Iris pigment epithelial cell (primary cell): Measurements from ENCODE around the gene RREB1.

ENCODE experiments used
- DNase-seq: peaks from one replicate; pipeline ENCODE4 v3.0.0-alpha.2; 2011; ENCODE audit warnings: low read depth

Gene RREB1

DNA sequence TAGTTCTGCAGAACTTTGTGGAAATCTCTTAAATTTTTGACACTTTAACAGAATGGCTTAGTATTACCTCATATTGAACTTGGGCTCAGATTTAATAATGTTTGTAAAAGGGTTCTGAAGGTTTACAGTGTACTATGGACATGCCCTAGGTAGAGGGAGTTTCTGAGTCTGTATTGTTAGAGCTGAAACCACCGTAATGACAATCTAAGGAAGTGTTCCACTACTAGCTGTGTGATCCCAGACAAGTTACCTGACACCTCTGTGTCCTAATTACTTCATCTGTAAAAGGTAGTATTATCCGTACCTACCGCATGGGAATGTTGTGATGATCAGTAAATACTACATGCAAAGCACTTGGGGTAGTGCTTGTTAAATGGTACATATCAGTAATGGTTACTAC, 86.9 kb downstream of the RREB1 start:
- no peak for DNase-seq

DNA sequence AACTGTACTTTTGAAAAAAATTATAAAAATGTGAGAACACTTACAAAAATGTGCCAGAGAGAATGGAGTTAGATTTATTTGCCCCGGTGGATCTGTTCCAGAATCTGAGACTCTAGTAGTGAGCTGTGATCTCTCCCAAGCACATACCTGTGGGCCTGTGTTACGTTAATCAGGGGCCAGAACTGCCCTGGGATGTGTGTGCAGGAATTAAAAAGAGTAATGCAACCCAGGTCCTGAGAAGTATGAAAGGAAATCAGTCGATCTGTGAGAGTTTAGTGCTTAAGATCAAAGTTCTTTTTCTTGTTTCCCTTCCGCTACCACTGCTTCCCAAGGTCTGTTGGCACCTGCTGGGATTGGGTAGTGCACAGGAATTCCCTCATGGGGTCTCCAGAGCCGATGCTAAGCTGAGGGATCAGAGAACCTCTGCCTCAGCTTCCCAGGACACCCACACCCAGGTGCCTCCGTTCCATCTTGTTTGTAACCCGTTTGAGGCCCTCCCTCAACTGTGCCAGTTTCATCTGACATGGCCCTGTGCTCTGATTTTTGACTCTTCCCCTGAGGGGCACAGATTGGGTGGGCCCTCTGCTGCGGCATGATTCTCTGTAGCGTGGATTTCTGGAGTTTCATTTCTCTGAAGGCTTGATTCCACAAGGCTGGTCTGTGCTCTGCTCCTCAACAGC, 87.7 kb downstream of the RREB1 start:
- DNase-seq: no peak

DNA sequence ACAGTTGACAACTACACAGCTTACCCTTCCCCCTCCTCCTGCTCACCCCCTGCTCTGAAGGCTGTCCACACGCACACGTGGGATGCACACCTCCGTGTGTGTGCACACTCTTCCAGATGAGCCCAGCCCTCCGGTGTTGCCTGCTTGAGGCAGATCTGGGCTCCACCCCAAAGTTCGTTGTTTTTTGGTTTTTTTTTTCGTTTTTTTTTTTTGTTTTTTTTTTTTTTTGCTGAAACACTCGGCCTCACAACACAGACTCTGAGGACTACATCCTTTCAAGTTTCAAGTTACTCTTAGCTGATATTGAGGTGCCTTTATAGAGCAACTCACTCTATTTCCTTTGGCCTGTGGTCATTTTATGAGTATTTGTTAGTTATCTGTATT, 88.2 kb downstream of the RREB1 start:
- DNase-seq: no peak

DNA sequence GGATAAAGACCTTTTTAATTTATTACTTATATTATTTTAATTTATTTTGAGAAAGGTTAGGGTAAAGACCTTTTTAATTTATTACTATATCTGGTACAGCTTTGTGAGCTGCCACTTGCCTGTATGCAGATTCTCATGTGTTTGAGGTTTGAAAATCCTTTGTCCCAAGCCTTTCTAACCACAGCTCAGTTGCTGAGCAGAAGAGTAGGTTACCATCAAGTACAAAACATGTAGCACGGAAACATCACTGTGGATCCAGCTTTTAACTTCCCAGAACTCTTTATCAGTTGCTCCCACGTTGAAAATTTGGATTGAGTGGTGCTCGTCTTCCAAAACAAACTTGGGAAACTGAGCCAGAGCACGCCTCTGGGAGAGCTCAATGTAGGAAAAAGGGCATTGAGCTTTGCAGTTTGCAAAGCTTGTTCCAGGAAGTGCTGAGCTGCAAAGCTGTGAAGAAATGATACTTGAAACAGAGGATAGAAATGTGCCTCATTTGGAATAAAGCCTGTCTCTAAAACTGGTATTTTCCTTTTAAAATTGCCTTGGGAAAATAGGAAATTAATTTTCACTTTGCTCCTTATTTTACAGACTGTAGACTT, 89.0 kb downstream of the RREB1 start:
- DNase-seq: no peak

DNA sequence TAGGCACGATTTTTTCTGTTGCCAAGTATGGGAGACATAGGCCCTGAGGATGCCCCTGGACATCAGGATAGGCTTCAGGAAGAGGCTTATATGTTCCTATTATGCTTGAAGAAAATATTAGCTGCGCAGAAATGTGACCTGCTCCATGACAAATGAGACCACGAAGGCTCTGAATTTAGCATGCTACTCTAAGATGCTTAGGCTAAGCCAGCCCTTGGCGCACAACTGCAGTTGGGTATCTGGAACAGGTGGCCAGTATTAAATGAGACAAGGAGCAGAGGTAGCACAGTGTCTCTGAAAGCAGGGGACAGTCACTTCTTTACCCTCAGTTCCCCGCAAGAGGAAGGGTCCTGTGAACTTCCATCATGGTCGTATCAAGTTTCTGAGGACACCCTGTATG, 90.0 kb downstream of the RREB1 start:
- DNase-seq: no peak

DNA sequence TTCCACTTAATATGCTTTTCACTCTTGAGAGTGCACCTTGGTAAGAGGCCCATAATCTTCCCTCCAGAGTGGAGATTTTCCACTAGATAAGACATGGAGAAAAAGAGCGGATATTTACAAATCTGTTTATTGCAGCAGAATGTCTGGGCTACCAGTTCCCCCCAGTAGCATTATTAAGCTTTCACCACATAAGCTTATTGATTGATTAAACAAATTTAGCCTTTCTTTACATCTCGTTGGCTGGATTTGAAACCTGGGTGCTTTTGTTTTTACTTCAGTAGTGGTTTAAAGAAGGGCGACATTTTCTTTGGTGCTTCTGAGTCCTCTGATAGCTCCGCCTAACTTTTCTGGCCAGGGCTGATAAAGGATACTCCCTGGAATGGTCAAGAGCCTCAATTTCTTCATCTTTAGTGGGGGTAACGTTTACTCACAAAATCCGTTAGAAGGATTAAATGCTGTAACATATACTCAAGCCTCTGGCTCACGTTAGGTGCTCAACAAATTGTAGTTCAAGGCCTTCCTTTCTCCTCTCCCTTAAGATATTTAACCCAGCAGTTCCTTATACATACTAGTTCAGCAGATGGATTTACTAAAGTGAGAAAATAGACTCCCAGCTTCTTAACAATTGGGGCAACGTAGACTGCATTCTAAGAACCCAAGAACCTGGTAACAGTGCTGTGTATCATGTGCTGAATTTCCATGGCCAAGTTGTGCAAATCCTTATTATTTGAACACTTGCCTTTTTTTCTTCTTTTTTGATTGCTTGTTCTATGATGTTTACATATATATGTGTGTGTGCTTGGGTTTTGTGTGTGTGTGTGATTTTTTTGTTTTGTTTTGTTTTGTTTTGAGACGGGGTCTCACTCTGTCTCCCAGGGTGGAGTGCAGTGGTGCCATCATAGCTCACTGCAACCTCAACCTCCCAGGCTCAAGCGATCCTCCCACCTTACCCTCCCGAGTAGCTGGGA, 91.4 kb downstream of the RREB1 start:
- DNase-seq: no peak

DNA sequence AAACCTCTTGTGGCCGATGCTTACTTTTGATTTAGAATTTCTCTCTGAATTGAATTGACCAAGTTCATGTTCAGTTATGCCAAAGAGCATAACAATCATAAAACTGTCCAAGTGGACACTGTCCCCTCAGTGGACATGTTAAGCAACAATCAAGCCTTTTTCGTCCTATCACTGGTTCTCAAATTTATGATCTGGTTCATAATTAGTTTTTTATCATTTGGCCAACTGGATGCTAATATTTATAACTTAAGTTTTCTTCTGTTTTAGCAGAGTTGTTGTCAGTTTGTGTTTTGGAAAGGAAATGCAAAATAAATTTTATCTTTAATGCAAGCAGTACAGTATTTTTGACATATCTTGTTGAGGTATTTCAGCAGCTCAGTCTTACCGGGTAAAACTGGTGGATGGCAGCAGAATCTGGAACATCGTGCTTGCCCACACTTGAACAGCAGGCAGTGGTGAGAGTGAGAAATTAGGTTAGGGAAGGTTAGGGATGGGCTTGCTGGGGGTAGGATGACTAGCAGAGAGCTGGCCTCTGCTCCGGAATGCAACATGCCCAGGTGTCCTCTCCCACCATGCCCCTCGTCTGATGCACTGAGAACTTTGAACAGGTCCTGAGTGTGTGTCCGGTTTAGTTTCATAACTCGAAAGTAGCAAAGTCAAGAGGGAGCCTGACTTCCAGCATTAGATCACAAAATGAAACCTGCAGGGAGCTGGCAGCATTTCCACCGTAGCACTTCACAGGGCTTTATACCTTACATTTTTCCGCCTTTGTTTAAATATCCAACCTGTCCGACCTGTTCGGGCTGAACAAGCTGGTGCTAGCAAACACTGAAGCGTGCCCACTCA, 93.1 kb downstream of the RREB1 start:
- no peak for DNase-seq

DNA sequence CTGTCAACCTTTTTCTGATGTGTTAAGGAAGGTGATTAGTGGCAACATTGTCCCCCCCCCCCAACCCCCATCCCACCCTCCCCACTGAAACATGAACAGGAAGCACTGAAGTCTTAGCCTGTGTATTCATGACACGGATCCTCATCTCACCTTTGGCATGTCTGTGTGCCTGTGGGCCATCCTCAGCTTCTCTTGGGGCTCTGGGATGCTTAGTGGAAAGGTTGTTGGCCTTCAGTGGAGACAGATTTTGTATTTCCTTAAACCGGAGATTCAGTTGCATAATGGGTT, 93.6 kb downstream of the RREB1 start:
- no peak for DNase-seq

DNA sequence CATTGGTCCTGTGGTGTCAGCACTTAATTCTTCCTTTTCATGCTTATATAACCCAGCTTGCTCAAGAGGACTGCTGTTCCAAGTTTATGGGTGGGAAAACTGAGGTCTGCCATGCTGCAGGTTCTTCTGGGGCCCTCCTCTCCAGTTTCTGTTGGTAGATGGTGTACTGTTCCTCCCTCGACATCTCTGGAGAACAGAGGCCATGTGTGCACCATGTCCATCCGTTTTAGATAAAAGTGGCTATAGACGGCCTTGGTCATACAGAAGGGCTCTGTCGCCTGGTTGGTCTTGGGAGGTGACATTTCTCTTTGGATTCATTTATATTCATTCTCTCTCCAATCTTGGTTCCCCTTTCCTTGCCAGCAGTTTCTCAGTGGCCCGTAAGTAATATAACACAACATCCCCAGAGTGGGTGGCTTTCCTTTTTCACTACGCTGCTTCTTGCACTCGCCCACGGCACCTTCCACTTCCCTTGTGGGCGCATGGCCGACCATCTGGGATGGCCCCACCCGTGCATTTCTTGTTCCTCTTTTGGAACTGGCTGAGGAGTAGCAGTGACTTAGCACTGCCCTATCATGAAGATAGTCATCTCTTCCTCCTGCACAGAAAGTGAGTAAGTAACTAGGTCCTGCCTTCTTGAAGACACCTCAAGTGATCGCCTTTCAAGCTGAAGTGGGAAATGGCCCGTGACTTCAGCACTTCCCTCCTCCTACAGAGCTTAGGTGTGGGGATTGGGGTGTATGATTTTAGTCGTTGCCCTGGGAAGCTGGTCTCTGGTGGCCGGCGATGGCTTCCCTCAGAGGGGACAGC, 94.2 kb downstream of the RREB1 start:
- DNase-seq: no peak

DNA sequence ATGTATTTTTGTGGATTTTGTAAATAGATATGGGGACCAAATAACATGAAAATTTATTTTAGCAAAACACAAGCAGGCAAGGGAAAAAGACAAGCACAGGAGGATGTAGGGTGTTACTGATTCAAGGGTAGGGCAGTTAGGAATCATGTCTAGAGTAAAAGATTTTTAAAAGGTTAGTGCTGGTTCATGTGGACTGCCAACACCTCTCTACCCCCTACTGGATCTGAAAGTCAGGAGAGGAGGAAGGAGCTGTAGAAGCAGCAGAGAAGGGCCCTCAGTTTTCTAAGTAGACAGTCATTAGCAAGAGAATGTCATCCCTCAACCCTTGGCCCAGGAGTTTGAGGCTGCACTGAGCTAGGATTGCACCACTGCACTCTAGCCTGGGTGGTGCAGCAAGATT, 95.2 kb downstream of the RREB1 start:
- DNase-seq: no peak

DNA sequence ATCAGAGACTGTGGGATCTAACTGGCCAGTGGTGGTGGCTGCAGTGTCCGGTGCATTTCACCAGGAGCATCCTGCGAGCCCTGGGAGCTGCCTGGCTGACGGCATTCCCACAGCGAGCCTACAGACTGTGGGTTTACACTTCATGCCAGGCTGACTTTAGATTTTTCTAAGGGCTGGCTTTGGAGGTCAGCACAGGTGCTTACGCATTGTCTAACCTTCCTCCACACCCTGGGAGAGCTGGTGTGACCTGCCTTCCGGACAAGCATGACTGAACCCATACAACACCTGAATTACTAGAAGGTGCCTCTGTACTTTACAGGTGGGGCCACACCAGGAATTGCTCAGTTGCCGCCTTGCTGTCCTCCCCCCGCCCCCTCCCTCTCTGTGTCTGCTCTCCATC, 96.2 kb downstream of the RREB1 start:
- DNase-seq: no peak

DNA sequence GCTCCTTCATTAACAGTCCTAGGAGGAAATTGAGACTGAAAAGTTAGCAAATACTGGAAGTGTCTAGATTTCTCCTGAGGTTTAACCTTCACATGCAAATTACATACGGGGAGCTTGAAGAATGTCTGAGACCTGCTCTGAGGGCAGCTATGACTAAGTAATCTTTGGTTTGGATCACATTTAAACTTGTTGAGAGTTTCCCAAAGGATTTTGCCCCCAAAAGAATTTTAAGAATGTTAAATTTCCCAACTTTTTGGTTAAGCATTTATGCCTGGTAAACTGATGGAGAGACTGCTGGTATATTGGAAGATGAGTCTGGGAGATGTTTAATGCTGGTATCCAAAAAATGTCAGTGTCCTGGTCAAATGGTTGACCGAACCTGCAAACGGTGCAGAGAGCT, 97.0 kb downstream of the RREB1 start:
- no peak for DNase-seq

DNA sequence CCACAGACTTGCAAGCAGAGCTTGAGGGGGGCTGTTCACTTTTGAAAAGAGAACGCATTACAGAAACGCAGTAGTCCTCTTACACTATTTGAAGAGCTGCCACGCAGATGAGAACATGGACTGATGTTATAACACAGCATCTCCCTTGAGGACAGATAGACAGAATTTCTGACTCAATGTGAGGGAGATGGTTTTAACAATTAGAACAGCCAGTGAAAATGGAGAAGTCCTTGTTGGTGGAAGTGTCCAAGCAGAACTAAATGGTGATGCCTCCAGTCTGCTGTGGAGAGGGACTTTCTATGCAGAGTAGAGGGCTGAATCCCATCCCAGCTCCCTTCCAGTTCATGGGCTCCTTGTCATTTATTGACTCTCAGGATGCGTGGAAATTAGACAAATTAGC, 100.0 kb downstream of the RREB1 start:
- no peak for DNase-seq

DNA sequence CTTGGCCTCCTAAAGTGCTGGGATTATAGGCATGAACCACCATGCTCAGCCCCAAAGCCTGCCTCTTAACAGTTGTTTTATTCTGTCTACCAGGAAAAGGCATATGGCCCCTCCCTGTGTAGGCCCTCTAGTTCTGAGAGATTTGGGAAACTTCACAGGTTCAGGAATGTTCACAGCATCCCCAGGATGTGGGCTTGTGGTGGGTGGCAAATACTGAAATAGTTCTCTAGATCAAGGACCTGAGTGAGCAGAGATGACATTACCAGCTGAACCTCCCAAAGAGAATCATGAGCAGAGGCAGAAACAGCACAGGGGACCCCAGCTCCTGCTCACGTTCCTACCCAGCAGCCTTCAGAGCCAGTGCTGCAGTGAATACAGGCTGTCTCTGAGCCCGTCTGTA, 105.7 kb downstream of the RREB1 start:
- DNase-seq: no peak

DNA sequence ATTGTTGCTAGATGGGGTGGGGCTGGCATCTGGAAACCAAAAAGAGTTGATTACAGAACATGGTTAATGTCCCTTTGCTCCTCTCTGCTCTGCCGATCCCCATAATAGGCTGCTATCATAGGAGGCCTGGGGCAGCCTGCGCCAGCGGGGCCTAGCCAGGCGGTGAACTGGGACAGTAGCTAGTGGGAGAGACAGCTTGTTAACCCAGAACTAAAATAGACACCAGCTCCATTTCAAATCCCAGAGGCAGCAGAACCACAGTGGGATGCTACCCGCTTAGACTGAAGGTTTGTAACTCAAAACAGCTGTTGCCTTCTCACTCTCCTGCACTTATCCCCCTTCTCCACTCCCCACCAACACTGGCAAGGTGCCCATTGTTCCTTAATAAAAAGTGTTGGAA, 106.7 kb downstream of the RREB1 start:
- DNase-seq: no peak

DNA sequence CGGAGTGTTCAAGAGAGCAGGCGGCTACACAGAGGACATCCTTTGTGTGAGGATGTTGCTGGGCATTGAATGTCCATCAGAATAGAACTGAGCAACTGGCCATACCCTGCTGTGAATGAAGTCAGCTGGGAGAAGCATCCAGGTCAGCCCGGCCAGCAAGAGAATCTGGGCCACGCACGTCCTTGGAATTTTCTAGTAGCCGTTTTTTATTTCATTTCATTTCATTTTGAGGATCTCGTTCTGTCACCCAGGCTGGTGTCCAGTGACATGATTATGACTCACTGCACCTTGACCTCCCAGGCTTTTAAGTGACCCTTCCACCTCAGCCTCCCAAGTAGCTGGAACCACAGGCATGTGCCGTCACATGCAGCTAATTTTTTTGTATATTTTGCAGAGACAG, 107.4 kb downstream of the RREB1 start:
- DNase-seq: peak; percentile 24

DNA sequence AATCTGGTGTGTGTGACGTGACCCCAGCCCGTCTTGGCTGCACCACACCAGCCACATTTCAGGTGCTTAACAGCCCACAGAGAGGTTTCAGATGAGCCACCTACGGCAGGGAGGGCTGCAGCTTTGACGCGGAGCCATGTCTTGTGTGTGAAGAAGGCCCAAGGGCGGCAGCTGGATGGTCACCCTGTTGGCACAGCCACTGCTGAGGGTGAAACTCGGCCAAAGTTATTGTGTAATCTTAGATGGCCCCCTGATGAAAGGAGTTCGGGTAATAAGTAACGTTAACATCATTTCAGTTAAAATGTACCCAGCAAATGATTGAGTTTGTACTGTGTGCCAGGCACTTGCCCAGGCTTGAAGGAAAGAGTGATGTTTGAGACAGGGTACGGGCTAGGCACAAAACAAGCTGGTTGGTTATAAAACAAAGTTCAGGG, 108.1 kb downstream of the RREB1 start:
- no peak for DNase-seq

DNA sequence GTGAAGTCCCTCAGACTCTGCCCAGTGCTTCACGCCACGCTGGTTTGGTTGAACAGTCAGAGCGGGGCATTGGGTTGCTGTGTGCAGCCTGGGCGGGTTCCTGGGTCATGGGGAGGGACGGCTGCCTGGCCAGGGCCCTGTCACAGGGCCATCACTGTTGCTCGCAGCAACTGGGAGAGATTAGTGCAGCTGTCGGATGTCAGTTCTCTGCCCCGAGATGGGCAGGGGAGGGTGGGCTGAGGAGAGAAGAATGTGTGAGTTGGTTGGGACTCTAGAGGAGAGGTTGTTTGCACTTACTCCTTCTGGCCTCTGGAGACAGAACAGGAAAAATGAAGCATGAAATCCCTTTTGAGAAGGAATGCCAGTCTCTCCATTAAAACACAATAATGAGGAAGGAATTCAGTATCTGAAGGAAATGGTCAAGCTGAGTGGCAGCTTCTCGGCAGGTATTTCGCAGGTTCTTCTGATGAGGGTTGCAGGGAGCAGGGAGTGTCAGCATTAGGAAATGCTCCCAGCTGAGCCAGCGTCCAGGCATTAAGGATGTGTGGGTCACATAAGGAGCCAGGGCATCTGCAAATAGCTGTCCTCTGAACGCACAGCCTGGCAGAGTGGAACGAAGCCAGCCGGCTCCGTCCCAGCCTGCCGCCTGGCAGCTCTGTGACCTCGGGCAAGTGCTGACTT, 109.3 kb downstream of the RREB1 start:
- no peak for DNase-seq

DNA sequence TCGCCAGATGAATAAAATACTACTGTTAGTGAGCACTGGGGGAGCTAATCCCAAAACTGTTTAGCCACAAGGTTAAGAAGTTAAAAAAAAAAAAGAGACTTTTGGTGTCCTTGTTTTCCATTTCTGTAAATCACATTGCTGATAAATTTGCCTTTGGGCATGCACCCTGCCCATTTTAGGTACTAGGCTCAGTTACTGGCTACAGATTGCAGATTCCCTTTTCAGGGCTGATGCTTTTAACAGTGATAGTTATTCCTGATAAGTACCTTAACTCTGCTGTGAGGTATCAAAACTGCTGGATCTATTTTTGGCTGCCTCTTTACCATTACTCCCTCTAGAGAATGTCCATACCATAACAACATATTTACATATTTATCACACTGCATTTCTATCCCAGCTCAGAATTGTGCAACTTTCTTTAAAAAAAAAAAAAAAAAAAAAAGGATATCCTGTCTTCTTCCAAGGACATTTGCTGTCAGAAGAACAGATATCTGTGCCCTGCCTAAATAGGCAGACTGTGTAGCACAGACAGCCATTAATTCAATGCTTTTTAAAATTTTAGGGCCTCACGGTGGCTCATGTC, 110.7 kb downstream of the RREB1 start:
- peak; percentile 19 for DNase-seq

DNA sequence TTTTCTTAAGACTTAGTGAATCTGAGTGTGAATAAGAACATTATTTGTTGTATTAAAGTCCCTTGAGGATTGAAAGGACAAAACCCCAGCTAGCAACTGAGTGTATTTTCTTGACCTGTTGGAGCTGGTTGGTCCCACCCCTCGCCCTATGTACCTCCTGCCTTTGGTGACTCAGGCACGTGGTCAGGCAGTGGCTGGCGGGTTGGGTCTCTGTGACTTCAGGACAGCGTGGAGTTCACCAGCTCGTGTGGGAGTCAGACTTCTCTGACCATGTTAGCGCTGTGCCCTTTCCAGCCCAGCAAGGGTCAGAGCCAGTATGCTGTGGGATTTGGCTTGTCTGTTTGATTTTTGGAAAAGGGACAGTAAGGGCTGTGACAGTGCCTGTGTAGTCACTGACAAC, 111.5 kb downstream of the RREB1 start:
- DNase-seq: peak; percentile 21

DNA sequence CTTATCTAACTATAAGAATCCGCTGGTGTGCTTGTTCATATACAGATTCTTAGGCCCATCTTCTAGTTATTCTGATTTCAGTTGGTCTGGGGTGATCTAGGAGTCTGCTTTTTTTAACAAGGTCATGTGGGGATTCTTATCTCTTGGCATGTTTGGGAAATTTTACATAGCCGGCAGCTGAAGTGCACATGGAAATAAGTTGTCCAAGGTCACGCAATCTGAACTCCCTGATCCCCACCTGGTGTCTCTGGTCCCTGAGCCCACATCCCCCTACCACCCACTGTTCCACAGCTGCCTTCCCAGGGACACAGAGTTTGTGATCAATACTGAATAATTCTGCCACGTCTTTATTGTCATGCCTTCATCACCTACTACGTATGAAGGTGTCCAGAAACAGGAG, 114.4 kb downstream of the RREB1 start:
- no peak for DNase-seq
